Nephron (organoid): ENCODE data around the gene TBL1X.

ENCODE experiments used
- H3K27ac Mint-ChIP-seq, 3 experiments: 2 replicates each; pipeline ENCODE4 v1.8.0; 2020; ENCODE audit warnings: mixed read lengths in 3 of 3, mild to moderate bottlenecking in 2 of 3, moderate library complexity in 1 of 3
- H3K27me3 Mint-ChIP-seq: 2 replicates; pipeline ENCODE4 v1.8.0; 2021; ENCODE audit warnings: low read depth, mild to moderate bottlenecking, moderate library complexity, mixed read lengths
- H3K36me3 Mint-ChIP-seq: 2 replicates; pipeline ENCODE4 v1.8.0; 2020; ENCODE audit warnings: low read depth, mixed read lengths
- H3K4me1 Mint-ChIP-seq: 2 replicates; pipeline ENCODE4 v1.8.0; 2020; ENCODE audit warnings: mixed read lengths
- H3K4me3 Mint-ChIP-seq, 3 experiments: 2 replicates each; pipeline ENCODE4 v1.8.0; 2020; ENCODE audit warnings: mild to moderate bottlenecking in 3 of 3, mixed read lengths in 3 of 3, moderate library complexity in 2 of 3
- H3K9me3 Mint-ChIP-seq: 2 replicates; pipeline ENCODE4 v1.8.0; 2020; ENCODE audit warnings: mixed read lengths
- CTCF ChIP-seq, 3 experiments: fragments of 200-600 bp; sonication (generic); IDR thresholded peaks; one replicate each; pipeline ENCODE4 v1.5.0; 2021; ENCODE audit warnings: antibody characterized with exemption in 3 of 3; ENCODE audit not compliant: unreplicated experiment in 3 of 3

TBL1X gene

GRCh38 chrX:9788911-9789310, 324.1 kb downstream of the TBL1X start:
- no peak for TF ChIP-seq CTCF (IDR thresholded peaks at IDR 0.05; ENCODE audit: unreplicated experiment in 3 of 3)
- Mint-ChIP-seq H3K27ac (peak overlapping the region; percentile 81 to 96 (median 94)), H3K4me3 (peak overlapping the region; percentile 92 to 97 (median 96)), H3K9me3 (peaks cover 2% of the 10 kb centered on the region), H3K27me3 (peaks cover 10% of the 10 kb centered on the region), H3K4me1 (peaks cover 30% of the 10 kb centered on the region), H3K36me3 (no peaks in the 10 kb centered on the region)

GRCh38 chrX:9789555-9789954, 324.7 kb downstream of the TBL1X start:
- H3K36me3 Mint-ChIP-seq = no peaks in the 10 kb centered on the region
- peaks cover 2% of the 10 kb centered on the region for H3K9me3 Mint-ChIP-seq
- TF ChIP-seq CTCF (IDR thresholded peaks at IDR 0.05; ENCODE audit: unreplicated experiment in 3 of 3) = no peak
- H3K4me3 Mint-ChIP-seq = peak overlapping the region; percentile 92 to 97 (median 96)
- H3K27ac Mint-ChIP-seq = peak overlapping the region; percentile 81 to 96 (median 94)
- H3K4me1 Mint-ChIP-seq = peaks cover 30% of the 10 kb centered on the region
- H3K27me3 Mint-ChIP-seq = peaks cover 6% of the 10 kb centered on the region
